HEK293T (cell line): ENCODE measurements around the gene TEX51.

Source experiments
- BHLHE40 ChIP-seq: fragments of 450-650 bp; IDR thresholded peaks from 2 replicates; pipeline ENCODE4 v1.6.1; 2016; ENCODE audit warnings: mild to moderate bottlenecking, moderate library complexity, borderline replicate concordance
- FOXM1 ChIP-seq: fragments of 450-650 bp; IDR thresholded peaks from 2 replicates; pipeline ENCODE4 v1.6.1; 2017; ENCODE audit warnings: mild to moderate bottlenecking, borderline replicate concordance
- ZNF384 ChIP-seq: fragments of 450-650 bp; IDR thresholded peaks from 2 replicates; pipeline ENCODE4 v1.6.1; 2016

DNA sequence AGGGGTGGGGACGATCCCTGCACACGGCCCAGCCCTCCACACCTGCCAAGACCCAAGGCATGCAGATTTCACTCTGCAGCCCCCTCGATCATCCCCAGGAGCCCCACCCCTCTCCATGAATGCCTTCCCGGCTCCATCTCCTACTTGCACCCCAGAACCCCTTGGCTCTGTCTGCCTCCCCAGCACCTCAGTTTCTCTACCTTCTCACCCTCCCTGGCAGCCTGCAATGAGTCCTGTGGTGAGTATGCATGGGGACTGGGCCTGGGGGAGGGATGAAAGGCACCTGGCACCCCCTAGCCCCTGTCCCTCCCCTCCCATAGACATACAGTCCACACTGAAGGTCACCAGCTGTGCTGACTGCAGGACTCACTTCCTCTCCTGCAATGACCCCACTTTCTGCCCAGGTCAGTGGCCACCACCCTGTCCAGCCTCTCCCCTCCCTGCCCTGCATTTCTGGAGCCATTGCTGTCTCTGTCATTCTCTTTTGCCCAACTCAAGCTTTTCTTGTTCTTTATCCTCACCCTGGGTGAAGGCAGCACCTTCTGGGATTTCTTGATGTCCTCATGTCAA is 1.0 kb downstream of the TEX51 start:
- no peak for TF ChIP-seq BHLHE40
- no peak for TF ChIP-seq ZNF384
- TF ChIP-seq FOXM1 = no peak
